HTERT RPE-1 (cell line): Measurements from ENCODE around the gene KYAT1.

Experiments
- in situ Hi-C: fragments of 300-500 bp; cut with MboI; formaldehyde crosslinking; loops from 4 replicates; pipeline ENCODE4 v1.14.3; 2020; ENCODE audit warnings: low sequenced_read_pairs

KYAT1 gene

DNA sequence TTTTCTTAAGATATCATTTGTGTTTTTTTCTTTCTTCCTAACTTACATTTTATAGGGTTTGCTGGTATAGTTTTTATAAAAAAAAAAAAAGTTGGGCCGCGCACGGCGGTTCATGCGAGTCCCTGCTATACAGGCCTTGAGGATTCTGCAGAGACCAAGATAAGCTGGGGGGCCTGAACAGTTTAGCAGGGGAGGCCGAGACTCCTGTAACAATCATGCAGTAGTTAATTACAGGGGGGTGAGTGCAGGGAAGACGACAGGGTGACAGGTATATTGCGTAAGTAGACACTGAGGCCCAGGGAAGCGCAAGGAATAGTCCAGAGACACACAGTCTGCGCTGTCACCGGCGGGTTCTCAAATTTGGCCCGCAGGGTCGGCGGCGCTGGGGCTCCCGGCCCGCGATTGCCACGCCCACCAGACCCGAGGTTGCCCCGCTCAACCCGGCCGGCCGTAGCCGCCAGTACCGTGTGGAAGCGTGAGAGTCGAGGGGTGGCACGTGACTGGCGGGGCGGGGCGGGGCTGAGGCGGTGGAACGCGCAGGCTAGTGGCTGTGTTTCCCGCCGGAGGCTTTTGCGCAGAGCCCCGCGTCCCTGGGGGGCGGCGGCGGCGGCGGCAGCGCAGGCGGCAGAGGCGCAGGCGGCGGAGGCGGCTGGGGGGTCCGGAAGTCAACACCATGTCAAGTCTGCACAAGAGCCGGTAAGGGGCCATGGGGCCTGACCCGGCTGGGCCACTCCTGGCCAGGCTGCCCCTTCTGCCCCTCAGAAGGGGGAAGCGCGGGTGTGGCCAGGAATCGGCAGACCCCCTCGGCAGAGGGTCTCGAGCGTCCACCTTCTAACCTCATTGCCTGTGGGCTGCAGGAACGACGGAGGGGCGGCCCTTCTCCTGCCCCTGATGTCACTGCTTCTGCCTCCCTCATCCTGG lies 94.8 kb downstream of the KYAT1 start, which contains the start of gene TBC1D13:
TSS of gene TBC1D13 (plus strand) at position 573 of the 921 bp plus-strand sequence. CDS start at position 674, 101 bp downstream.
- in situ Hi-C loops: no loop called here

DNA sequence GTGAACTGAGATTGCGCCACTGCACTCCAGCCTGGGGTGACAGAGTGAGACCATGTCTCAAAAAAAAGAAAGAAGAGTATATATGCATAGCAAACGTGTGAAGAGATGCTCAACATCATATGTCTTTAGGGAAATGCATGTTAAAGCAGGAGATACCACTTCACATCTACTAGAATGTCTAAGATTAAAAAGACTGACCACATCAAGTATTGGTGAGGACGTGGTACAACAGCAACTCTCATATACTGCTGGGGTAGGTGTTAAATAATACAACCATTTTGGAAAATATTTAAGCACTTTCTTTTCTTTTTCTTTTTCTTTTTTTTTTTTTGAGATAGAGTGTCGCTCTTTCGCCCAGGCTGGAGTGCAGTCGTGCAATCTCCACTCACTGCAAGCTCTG lies 96.3 kb downstream of the KYAT1 start:
- in situ Hi-C loops: no loop called here
